Loucy (cell line): ENCODE results near the gene AMFR.

Experiments used
- EZH2phosphoT487 ChIP-seq: fragments of 200-600 bp; IDR thresholded peaks from 2 replicates; pipeline ENCODE4 v1.6.1; 2018; ENCODE audit warnings: antibody characterized with exemption, mild to moderate bottlenecking, moderate library complexity, borderline replicate concordance
- TF ChIP-seq, protein P1 (sequence below): fragments of 200-600 bp; sonication (generic); conservative IDR thresholded peaks from 2 replicates; pipeline ENCODE4 v1.5.1; 2014; ENCODE audit warnings: mild to moderate bottlenecking, antibody characterized with exemption, low read length

DNA sequence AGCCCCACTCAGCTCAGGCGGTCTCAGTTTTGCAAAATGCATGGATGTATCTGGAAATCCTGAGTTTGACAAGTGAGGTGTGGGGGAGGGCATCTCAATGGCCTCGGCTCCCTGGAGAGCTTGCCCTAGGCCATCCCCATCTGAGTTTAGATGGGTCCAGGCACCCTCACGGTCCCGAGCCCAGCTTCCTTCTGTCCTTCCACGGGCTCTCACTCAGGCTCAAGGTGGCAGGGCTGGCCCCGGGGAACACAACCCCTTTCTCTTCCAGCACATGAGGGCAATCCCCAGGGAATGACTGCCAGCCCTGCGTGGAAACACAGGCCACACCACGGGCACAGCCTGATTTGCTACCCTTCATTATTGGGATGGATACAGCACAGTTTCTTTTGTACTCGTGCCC, 58.4 kb downstream of the AMFR start:
- TF ChIP-seq, protein P1, sequence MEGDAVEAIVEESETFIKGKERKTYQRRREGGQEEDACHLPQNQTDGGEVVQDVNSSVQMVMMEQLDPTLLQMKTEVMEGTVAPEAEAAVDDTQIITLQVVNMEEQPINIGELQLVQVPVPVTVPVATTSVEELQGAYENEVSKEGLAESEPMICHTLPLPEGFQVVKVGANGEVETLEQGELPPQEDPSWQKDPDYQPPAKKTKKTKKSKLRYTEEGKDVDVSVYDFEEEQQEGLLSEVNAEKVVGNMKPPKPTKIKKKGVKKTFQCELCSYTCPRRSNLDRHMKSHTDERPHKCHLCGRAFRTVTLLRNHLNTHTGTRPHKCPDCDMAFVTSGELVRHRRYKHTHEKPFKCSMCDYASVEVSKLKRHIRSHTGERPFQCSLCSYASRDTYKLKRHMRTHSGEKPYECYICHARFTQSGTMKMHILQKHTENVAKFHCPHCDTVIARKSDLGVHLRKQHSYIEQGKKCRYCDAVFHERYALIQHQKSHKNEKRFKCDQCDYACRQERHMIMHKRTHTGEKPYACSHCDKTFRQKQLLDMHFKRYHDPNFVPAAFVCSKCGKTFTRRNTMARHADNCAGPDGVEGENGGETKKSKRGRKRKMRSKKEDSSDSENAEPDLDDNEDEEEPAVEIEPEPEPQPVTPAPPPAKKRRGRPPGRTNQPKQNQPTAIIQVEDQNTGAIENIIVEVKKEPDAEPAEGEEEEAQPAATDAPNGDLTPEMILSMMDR, result no peak
- no peak for TF ChIP-seq EZH2phosphoT487
